GM19025 (cell line): ENCODE data around the gene PPP3R1.

Experiments
- ATAC-seq: cut with Tn5 transposase; IDR thresholded peaks from one replicate; pipeline ENCODE4 v1.9.1; 2021; ENCODE audit warnings: mild to moderate bottlenecking, low read depth, moderate library complexity; ENCODE audit not compliant: unreplicated experiment

Gene PPP3R1

DNA sequence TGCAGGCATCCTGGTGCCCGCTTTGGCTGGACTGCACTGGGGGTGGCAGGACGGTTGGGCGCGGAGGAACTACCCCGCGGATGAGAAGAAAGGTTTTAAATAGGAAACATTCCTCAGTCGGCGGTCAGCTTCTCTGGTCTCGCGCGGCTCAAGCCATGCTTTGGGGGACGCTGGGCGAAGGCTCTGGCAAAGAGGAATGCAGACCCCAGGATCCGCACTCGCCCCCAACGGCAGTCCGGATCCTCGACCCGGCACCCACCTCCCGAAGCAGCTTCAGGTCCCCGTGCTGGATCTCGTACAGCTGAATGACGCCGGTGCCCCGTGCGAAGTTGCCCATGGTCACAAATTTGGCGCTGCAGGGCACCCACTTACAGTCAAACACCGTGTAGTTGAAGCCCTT, 95.3 kb downstream of the PPP3R1 start:
- ATAC-seq: peak; percentile 20

DNA sequence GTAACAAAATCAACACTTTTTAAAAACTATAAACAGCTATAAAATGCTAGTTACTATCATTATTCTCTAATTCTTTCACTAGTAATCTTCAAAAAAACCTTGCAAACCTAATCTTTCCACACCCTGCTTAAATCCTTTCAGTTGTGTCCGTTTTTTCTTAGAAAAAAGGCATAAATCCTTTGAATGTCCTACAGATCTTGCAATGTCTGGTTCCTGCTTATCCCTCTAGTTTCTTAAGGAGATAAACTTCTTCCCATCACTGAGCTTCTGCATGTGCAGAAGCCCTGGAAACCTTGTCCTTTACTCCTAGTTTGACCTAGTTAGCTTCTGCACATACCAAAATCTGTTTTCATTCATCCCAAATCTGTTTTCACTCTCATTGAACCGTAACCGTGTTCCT, 95.9 kb downstream of the PPP3R1 start:
- no peak for ATAC-seq

DNA sequence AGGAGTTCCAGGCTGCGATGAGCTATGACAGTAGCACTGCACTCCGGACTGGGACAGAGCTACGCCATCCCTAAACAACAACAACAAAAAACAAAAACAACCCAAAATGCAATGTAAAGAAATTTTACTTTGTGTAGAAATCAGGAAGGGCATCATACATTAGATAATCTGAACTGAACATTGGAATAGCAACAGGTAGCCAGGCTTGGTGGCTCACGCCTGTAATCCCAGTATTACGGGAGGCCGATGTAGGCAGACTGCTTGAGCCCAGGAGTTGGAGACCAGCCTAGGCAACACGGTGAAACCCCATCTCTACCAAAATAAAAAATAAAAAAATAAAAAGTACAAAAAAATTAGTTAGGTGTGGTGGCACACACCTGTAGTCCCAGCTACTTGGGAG, 96.7 kb downstream of the PPP3R1 start:
- no peak for ATAC-seq

DNA sequence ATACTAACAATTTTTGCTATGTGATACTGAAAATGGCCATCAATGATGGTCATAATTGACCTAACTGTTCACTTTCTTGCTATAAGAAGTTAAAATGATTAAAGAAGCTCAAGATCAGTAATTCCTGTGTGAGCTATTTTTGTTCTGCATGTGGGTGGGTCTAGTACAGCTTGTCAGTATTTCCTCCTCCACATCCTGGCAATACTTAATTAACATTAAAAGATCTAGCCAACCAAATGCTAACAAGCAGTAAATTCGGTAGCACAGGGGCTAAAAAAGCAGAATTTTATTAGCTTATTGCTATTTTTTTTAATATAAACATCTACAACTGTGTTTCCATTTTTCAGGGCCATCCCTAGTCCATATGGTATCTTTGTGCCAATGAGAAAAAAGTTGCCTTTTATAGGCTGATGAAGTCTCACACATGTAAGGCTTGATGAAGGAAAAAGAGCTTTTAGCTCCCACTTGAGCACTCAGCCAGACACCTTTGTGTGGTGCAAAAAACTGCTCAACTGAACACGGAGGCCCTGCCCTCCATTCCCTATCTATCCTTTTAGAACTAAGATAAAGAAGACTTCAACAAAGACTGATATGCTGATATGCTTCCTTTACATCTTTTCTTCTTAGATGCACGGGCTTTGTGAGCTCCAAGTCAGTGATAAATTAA, 99.5 kb downstream of the PPP3R1 start:
- ATAC-seq: no peak

DNA sequence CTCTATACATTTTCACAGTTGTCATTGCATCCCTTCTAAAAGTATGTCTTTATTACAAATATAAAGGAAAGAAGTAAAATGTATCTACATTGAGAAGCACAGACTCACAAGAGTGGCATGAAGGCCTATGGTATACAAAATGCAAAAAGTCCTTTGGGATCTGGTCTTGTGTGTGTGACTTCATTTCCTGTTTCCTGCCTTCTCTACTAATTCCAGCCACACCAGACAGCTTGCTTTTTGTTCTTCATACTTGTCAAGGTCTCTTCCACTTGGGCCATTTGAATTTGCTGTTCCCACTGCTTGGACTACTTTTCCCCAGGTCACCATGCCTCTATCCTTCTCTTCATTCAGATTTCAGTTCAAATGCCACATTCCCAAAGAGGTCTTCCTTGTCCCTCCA, 101.3 kb downstream of the PPP3R1 start:
- no peak for ATAC-seq

DNA sequence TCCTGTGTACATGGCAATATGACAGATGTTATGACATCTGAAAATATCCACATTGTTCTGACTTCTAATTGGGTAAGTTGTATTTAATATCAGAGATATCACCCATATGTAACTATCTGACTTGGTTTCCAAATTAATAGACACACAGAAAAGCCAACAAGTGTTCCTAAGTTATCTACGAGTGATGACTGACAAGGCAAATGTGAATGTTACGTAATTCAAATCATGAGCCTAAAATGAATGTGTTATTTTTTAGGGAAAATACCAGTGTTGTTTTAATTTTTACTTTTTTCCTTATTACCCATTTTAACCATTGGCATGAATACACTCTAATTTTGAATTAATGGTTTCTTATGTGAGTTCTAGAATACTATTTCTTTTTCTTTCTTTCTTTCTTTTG, 110.5 kb downstream of the PPP3R1 start:
- no peak for ATAC-seq

DNA sequence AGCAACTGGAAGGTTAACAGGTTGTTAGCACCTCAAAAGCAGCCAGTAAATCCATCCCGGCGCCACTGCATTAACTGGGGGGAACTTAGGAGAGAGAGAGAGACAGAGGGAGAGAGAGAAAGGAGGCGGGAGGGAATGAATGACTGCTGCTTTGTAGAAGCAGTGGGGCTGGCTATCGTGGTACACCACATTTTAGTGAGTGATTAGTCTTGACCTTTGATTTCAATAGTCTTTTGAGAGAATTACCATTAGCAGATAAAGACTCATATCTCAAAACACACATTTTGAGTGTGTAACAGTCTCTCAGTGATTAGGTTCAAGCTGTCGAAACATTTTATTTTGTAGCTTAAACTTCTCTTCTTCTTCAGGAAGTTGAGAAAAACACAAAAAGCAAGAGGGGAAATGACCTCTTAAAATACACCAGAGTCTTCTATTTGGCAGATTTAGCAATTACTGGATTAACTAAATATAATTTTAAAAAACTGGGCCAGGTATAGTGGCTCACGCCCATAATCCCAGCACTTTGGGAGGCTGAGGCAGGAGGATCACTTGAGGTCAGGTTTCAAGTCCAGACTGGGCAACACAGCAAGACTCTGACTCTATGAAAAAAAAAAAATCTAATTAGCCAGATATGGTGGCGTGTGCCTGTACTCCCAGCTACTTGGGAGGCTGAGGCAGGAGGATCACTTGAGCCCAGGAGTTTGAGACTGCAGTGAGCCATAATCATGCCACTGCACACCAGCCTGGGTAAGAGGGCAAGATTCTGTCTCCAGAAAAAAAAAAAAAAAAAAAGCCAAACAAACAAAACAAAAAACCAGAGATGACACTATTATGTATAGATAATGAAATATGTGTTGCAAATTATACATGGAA, 116.6 kb downstream of the PPP3R1 start:
- no peak for ATAC-seq

DNA sequence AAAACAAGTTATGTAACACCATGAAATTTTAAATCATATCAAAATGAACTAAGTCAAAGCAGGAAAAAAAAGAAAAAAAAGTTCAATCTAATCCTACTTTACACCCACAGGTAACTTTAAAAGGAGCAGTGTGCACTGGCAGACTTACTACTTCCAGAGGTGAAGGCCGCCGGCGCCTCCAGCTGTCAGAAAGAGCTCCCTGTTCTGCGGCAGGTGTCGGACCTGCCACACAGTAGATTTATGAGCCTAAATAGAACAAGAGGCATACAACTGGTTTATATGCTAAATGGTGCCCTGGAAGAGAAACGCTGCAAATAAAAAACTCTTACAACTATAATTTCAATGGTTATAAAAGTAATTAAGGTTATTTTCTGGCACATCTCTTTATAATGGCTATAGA, 117.8 kb downstream of the PPP3R1 start:
- ATAC-seq: no peak

DNA sequence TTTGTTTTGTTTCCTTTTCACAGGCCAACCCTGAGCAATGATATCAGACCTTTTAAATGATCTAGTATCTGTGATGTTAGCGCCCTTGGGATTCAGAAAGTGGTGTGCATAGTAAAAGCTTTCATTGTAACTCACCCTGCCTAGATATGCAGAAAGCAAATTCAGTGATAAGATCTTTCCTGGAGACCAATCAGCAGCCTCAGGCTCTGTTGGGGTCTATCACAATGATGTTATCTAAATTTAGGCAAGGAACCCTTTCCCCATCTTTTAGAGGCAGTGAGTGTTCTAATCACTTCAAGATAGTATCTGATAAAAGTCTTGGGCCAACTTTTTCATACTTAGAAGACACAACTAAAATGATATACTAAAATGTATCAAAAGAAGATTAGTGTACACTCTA, 118.2 kb downstream of the PPP3R1 start:
- no peak for ATAC-seq
